HG03460 (cell line): Measurements from ENCODE around the gene MSMB.

Experiments used
- ATAC-seq: cut with Tn5 transposase; IDR thresholded peaks from one replicate; pipeline ENCODE4 v1.9.1; 2021; ENCODE audit not compliant: unreplicated experiment

The MSMB gene

GRCh38 chr10:46035923-46036849 is 9.9 kb downstream of the MSMB start:
- no peak for ATAC-seq

- no peak for ATAC-seq
Measured at GRCh38 chr10:46033602-46034011, 12.5 kb downstream of the MSMB start.

GRCh38 chr10:46031648-46032532 is 14.2 kb downstream of the MSMB start:
- no peak for ATAC-seq

DNA sequence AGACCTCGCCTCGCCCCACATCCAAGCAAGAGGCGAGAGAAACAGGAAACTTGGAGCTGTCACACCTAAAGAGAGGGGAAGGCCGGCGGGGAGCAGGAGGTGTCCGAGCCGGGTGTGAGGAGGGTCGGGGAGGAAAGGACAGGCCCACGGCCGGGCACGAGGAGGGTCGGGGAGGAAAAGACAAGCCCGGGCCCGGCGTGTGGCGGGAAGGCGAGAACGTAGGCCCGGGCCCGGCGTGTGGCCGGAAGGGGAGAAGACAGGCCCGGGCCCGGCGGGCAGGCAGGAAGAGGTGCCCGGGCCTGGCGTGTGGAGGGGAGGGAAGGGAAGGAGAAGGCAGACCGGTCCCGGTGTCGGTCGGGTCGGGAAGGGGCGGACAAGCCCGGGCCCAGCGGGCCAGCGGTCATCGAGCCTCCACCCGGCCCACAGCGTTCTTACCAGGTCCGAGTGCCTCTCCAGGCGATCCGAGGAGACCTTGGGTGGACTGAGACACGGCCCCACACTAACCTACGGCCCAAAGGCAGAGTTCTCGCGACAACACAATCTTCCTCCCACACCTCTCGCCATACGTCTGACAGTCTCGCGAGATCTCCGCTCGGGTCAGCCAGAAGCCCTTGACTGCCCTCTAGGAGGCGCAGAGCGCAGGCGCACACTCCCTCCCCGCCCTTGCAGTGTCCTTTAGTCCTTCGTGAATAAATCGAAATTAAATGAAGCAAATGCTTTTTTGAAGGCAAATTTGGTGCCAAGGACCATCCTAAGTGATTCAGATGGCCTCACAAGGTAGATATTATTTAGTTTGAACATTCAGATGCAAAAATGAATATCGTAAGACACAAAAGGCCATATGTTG is 15.8 kb downstream of the MSMB start, which contains the start of gene NCOA4:
Gene NCOA4 (minus strand): TSS at position 533 of the 847 bp plus-strand sequence. CDS start 13,943 bp downstream, outside the sequence.
- ATAC-seq = peak; percentile 96

DNA sequence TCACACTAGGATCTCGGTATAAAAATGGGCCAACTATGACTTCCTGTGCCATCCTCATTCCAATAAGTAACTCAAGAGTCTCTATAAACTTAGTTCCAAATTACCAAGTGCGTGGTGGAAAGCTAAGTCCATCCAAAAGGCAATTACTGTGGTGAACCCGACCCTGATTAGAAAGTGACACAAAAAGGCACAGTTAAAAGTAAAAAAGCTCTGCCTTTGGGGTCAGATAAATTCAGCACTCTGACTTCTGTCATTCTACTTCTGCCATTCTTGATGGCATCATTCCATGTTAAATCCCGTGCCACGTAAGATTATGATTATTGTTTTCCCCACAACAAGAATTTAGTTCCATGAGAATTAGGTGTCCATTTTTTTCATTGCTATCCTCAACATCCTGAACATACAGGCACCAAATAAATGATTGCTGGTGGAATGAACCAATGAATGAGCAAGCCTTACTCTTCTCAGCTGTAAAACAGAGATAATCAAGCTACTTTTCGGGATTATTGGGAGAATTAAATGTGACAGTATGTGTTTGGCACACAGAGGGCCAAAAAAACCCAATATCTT is 16.5 kb downstream of the MSMB start:
- ATAC-seq = no peak

DNA sequence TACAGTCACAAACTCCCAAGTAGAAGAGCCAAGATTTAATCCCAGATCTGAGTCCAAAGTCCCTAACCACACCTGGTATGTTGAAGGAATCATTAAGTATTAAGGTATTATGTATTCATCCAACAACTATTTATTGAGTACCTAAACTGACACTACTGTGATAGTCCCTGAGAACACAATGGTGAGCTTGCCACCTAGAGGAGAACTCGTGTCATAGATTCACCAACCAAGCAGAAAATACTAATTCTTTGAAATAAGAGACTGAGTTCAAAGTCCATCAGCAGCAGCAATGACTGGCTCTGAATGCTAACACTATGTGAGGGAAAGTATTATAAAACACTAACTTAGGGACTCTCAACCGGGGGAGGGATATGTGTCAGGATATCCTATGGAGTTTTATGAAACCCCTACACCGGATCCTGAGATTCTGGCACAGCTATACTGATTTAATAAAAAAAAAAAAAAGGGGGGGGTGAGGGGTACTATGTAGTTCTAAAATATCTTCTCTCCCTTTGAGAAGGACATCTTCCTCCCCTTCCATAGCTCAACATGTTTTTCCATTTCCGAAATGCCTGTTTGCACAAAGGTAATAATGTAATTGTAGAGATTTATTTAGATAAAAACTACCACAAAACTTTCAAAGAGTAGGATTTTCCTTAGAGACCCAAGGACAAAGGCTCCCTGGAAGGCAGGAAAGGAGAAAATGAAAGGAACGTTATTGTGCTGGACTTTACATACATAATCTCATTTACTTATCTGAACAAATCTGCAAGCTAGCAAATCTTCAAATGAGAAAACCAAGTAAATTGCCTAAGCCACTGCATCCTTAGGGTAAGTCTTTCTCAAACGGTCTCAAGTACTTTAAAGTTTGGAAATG is 17.2 kb downstream of the MSMB start:
- peak; percentile 26 for ATAC-seq

DNA sequence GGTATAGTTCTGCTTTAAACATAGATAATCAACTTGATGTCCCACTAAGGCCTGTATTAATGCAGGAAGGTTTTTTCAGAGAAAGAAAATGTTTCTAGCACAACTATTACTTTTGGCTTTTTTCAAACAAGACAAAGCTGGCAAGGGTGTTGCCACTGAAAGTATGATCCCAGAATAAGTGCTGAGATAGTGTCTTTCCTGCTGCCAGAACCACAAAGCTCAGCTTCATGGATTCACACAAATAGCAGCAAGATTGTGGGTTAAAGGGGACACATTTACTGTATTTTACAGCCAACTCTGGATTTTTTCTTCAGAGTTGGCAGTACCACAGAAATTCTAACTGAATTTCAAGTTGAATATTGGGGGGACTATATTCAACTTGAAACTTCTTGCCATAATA is 20.0 kb downstream of the MSMB start:
- ATAC-seq = no peak

- no peak for ATAC-seq
Measured at GRCh38 chr10:46025406-46025805, 20.7 kb downstream of the MSMB start.

- no peak for ATAC-seq
Measured at GRCh38 chr10:46024948-46025347, 21.1 kb downstream of the MSMB start.

GRCh38 chr10:46022978-46023702 is 22.9 kb downstream of the MSMB start:
- peak; percentile 98 for ATAC-seq

DNA sequence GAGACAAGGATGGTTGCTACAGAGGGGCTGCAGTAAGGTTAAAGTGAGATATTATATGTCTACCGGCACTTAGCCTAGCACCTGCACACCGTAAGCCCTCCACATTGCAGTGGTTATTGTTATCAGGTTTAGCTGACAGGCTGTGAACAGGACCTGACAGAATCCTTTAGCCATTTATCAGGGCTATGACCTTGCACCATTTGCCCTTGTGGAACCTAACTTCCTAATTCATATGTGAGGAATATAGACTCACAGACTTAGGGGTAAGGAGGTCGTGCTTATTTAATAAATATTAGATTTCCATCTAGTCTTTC is 25.8 kb downstream of the MSMB start:
- no peak for ATAC-seq

DNA sequence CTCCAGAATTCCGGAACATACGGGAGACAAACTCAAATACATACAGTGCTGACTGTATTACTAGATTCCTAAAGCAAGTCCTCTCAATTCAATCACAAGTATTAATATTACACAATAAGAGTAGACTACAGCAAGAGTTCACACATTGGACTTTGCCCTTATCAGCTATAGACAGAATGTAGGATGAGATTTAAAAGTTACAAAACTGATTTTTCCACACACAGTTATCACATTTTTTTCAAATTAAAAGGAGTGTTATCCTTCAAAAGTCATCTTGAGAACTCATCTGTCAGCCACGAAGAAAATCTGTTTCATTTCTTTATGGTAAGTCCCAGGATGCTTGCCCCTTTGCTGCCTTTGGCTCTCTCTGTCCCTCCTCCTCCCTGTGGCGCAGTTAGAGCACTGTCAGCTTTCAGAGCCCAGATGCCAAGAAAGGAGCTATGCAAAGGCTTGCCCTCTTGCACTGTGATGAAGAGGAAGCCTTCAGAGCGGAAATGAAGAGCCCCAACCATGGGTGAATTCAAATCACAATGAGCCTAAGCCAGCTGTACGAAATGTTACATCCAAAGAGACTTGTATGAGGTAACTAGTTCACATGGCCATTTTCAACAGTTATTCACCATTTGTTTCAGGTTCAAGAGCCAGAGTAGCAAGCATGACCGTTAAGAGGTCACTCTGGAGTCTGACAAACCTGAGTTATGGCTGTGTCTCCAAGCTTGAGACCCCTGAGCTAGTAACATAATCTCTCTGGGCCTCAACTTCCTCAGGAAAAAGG is 26.3 kb downstream of the MSMB start:
- no peak for ATAC-seq

GRCh38 chr10:46019177-46019528 is 26.9 kb downstream of the MSMB start:
- no peak for ATAC-seq

DNA sequence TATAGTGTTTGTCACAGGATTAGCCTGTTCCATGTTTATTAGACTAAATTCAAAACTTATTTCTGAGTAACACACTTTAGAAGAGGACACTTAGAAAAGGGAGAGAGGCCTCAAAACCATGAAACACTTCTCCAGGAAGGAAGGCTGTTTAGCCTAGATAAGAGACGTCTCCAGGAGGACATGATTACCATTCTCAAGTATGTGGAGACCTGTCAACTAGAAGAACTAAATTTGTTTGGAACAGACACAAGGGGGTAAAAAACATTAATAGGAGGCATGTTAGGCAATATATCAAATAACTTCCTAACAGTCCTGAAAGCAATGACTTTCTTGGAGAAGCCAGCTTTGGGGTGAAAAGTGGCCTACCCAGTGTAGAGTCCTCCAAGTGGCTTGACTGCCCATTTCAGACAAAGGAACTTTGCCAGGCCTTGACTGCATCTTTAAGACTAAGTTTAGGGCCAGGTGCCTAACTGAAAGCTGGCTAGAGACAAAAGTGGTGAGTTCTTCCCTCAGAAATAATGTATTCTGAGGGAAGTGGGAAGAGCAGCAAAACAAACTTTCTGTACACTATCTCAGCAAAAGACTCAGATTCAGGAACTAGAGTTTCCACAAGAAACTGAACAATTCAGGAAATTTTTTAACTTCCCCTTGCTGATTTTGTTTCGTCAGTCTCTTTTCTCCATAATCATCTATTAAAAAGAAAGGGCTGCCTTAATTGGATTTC is 27.5 kb downstream of the MSMB start:
- ATAC-seq = no peak

- ATAC-seq = no peak
Measured at GRCh38 chr10:46017733-46018132, 28.3 kb downstream of the MSMB start.

DNA sequence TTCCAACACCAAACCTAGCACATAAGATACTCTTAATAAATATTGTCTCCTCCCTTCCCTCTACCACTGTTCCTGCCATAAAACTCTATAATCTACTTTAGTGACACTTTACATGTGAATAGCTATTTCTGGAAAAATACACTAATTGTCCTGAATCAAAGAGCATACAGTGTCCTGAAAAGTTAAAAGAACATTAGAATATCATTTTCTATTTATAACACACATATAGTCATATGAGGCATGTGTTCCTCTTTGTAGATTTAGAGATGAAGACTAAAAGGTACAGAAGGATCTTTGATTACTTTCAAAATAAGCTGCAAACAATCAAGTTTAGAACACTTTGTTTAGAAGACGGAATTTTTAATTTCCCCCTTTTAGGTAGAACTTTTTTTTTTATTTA is 29.3 kb downstream of the MSMB start:
- ATAC-seq = no peak

- no peak for ATAC-seq
Measured at GRCh38 chr10:46016190-46016589, 29.9 kb downstream of the MSMB start.
